ENCODE measurements around the gene LINGO1. TPM values are rescaled to one million over a fixed set of nuclear protein-coding genes. Genes with fewer than 3 reads are reported as not detected.

LINGO1 gene
- total RNA-seq, 6 experiments from 2014 or later, result 0.09 to 0.11 TPM; not detected in 4

GRCh38 chr15:77589839-77590238, 42.9 kb downstream of the LINGO1 start:
- Mint-ChIP-seq H3K27me3 (ENCODE audit: insufficient read depth) (peaks cover 45% of the 10 kb centered on the region), H3K4me1 (ENCODE audit: low read depth) (no peaks in the 10 kb centered on the region), H3K9me3 (no peaks in the 10 kb centered on the region), H3K27ac (no peak overlapping the region), H3K36me3 (ENCODE audit: low read depth) (no peaks in the 10 kb centered on the region), H3K4me3 (no peak overlapping the region)
- DNase-seq, result no peak
- no peak for TF ChIP-seq CTCF (IDR thresholded peaks at IDR 0.05)

GRCh38 chr15:77588126-77588525, 44.6 kb downstream of the LINGO1 start:
- no peak for TF ChIP-seq CTCF (IDR thresholded peaks at IDR 0.05)
- H3K27ac Mint-ChIP-seq, result no peak overlapping the region
- H3K27me3 Mint-ChIP-seq (ENCODE audit: insufficient read depth), result peaks cover 59% of the 10 kb centered on the region
- H3K9me3 Mint-ChIP-seq, result no peaks in the 10 kb centered on the region
- DNase-seq, result no peak
- H3K36me3 Mint-ChIP-seq (ENCODE audit: low read depth), result no peaks in the 10 kb centered on the region
- no peak overlapping the region for H3K4me3 Mint-ChIP-seq
- no peaks in the 10 kb centered on the region for H3K4me1 Mint-ChIP-seq (ENCODE audit: low read depth)

GRCh38 chr15:77584691-77585090, 48.0 kb downstream of the LINGO1 start:
- no peaks in the 10 kb centered on the region for H3K36me3 Mint-ChIP-seq (ENCODE audit: low read depth)
- H3K27me3 Mint-ChIP-seq (ENCODE audit: insufficient read depth), result peaks cover 73% of the 10 kb centered on the region
- no peak overlapping the region for H3K27ac Mint-ChIP-seq
- H3K4me3 Mint-ChIP-seq, result no peak overlapping the region
- DNase-seq, result no peak
- no peaks in the 10 kb centered on the region for H3K9me3 Mint-ChIP-seq
- no peaks in the 10 kb centered on the region for H3K4me1 Mint-ChIP-seq (ENCODE audit: low read depth)
- no peak for TF ChIP-seq CTCF (IDR thresholded peaks at IDR 0.05)

GRCh38 chr15:77584201-77584600, 48.5 kb downstream of the LINGO1 start:
- TF ChIP-seq CTCF (IDR thresholded peaks at IDR 0.05), result peak; percentile 33
- DNase-seq, result no peak
- Mint-ChIP-seq H3K27ac (no peak overlapping the region), H3K4me1 (ENCODE audit: low read depth) (no peaks in the 10 kb centered on the region), H3K9me3 (no peaks in the 10 kb centered on the region), H3K4me3 (no peak overlapping the region), H3K36me3 (ENCODE audit: low read depth) (no peaks in the 10 kb centered on the region), H3K27me3 (ENCODE audit: insufficient read depth) (peaks cover 70% of the 10 kb centered on the region)

- H3K4me3 Mint-ChIP-seq, result no peak overlapping the region
- H3K36me3 Mint-ChIP-seq (ENCODE audit: low read depth), result no peaks in the 10 kb centered on the region
- no peak for DNase-seq
- no peak for TF ChIP-seq CTCF (IDR thresholded peaks at IDR 0.05)
- no peaks in the 10 kb centered on the region for H3K4me1 Mint-ChIP-seq (ENCODE audit: low read depth)
- H3K27ac Mint-ChIP-seq, result no peak overlapping the region
- peaks cover 67% of the 10 kb centered on the region for H3K27me3 Mint-ChIP-seq (ENCODE audit: insufficient read depth)
- no peaks in the 10 kb centered on the region for H3K9me3 Mint-ChIP-seq
Observed at GRCh38 chr15:77582763-77583162, 49.9 kb downstream of the LINGO1 start.
